ENCODE results near the gene CMSS1.

Gene CMSS1

GRCh38 chr3:99852851-99853250 lies 35.2 kb downstream of the CMSS1 start:
- DNase-seq (ENCODE audit: low read depth in 1 of 2, low spot score in 1 of 2) = no peak

DNA sequence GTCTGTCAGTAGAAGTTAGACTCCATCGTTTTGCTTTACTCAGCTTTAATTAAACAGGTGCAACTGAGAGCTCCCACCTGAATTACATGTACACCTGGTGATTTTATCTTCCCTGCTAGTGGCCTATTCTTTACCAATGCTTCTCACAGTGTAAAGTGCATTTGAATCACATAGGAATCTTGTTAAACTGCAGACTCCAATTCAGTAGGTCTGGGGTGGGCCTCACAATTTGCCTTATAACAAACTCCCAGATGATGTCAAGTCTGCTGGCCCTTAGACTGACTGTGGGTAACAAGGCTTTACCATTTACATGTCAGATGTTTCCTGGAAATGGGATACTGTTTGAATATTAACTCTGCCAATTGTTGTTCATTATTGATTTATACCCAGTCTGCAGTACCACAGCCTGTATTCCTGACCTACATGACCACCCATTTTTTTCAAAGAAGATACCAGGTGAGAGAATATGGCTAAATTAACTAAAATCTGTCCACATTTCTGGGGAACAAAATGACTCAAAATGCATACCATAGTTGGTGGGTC lies 37.2 kb downstream of the CMSS1 start:
- DNase-seq (ENCODE audit: low read depth in 1 of 2, low spot score in 1 of 2) = no peak

DNA sequence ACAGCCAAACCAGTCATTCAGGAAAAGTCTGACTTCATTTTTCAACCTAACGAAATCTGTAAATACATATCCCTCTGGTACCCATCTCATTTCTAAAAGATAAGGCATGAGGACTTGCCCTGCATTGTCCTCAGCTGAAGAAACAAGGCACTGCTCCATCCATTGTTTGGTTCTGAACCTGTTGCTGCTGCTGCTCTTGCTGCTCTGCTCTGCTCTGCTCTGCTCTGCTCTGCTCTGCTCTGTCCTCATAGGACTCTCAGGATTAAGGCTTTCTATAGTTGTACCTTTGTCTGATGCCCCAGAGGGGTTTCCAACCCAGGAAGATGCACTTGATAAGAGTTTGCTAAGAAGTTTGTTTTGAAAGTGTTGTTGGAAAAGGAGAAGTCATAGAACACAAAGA lies 38.2 kb downstream of the CMSS1 start:
- DNase-seq (ENCODE audit: low read depth in 1 of 2, low spot score in 1 of 2) = no peak

GRCh38 chr3:99856437-99857220 lies 39.0 kb downstream of the CMSS1 start:
- no peak for DNase-seq (ENCODE audit: low read depth in 1 of 2, low spot score in 1 of 2)

DNA sequence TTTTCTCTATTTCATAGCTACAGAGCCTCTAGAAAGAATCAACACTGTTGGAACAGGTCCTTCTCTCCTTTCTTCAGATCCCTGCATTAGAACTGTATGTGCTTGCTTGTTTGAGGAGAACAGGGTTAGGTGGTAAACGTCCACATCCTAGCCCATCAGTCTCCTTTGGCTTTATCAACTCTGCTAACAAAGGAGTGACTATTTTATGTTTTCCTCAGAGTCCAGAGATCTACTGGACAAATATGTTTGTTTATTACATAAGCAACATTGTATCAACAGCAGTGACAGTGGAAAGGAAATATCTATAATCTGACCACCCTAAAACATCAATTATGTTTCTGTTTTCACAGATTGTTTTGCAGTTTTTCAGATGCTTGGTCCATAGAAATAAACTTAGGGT lies 39.6 kb downstream of the CMSS1 start:
- no peak for DNase-seq (ENCODE audit: low read depth in 1 of 2, low spot score in 1 of 2)

DNA sequence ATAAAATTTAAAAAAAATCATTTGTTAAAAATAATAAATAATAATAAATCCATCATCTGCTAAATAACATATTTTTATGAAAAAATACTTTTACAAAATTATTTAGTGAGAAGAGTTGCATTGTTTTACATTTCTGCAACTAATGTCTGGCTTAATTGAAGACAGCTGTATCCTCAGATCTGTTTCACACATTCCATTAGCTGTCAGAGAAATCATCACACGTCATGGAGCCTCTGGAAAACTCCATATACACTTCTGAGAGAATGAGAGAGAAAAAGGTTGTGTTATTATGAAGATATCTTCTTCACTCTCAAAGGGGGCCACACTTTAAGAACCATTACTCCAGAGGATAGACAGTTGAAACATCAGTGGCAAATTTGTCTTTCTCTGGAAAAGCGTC lies 40.8 kb downstream of the CMSS1 start:
- no peak for DNase-seq (ENCODE audit: low read depth in 1 of 2, low spot score in 1 of 2)

DNA sequence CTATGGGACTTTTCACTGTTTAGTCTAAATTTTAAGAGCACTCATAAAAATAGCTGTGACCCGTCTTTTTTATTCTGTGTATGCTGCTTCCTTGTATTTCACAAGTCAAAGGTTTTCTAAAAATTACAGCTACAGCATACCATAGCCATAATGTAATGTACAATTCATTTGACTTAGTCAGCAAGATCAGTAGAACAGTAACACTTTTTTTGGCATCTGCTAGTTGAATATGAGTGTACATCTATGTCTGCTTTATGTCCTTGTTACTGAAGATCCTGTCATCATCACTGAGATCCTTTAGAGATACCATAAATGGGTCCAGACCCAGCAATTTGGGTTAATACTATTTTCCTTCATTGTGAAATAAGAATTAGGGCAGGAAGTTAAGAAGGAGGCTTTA lies 42.2 kb downstream of the CMSS1 start:
- DNase-seq (ENCODE audit: low read depth in 1 of 2, low spot score in 1 of 2) = no peak

GRCh38 chr3:99861216-99861615 lies 43.6 kb downstream of the CMSS1 start:
- DNase-seq (ENCODE audit: low read depth in 1 of 2, low spot score in 1 of 2) = no peak

- no peak for DNase-seq (ENCODE audit: low read depth in 1 of 2, low spot score in 1 of 2)
Measured at GRCh38 chr3:99862208-99862607, 44.5 kb downstream of the CMSS1 start.

- no peak for DNase-seq (ENCODE audit: low read depth in 1 of 2, low spot score in 1 of 2)
Measured at GRCh38 chr3:99863002-99863401, 45.3 kb downstream of the CMSS1 start.

DNA sequence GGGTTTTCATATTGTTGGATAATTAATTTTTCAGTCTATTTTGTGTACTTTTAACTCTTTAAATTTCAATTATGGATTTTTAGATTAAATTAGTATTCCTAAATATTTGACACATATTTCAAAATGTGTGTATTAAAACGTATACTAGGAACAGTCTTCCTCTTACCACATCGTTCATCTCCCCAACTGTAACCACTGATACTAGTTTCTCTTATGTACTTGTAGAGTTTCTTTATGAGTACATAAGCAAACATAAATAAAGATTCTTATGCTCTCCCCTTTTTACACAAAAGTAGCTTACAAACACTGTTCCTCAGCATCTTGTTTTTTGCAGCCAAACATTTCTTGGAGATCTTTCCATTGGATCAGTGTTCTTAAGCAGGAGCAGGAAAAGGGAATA lies 45.9 kb downstream of the CMSS1 start:
- no peak for DNase-seq (ENCODE audit: low read depth in 1 of 2, low spot score in 1 of 2)

DNA sequence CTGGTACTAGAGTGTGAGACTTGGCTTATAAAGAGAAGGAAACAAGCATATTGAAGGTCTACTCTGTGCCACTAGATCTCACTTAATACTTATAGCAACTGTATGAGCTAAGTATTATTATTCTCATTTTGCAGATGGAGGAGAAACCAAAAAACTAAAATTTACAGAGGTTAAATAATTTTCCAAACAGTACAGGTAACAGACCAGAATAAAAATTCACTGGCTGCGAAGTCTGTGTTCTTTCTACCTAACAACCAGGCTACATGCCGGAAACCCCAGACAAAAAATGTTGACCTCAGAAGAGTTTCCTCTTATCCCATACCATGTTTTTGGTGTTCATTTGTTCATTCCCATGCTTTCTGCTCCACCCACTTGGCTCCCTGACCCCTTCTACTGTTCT lies 46.6 kb downstream of the CMSS1 start:
- DNase-seq (ENCODE audit: low read depth in 1 of 2, low spot score in 1 of 2) = no peak

GRCh38 chr3:99865321-99865720 lies 47.7 kb downstream of the CMSS1 start:
- no peak for DNase-seq (ENCODE audit: low read depth in 1 of 2, low spot score in 1 of 2)

DNA sequence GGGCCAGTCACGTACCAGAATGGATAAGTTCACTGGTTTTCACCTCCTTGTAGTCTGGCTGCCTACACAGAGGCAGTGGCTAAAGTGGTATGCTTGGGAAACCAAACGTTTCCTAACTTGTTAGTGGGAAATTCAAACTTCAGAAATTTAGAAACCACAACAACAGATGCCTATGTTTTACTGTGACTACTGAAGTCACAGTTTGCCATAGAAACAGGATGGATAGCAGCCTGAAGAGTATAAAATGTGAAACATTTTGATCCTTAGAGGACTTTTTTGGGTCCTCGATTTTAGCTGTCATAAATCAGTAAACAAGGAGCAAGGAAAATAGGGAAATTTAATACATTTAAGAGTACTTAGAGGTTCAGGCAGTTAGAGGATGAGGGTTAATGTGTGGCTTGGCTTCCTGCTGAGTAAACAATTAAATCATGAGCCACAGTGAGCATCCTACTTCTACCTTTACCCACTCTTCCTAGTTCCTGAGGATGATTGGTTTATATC lies 48.6 kb downstream of the CMSS1 start:
- no peak for DNase-seq (ENCODE audit: low read depth in 1 of 2, low spot score in 1 of 2)

- DNase-seq (ENCODE audit: low read depth in 1 of 2, low spot score in 1 of 2) = no peak
Measured at GRCh38 chr3:99867594-99868310, 50.1 kb downstream of the CMSS1 start.

DNA sequence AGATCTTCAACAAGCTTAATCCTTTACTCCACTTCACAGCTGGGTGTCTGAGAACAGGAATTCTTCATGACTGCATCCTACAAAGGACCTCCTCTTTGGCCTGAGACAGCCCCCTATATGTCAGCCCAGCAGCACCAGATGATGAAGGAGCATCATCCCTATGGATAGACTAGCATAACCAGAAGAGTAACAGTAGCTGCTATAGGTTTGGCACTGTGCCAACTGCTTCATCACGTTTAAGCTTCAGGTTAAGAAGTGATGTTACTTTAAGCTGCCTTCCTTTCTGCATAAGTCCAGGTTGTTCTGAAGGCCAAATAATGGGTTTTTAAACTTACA lies 50.6 kb downstream of the CMSS1 start:
- DNase-seq (ENCODE audit: low read depth in 1 of 2, low spot score in 1 of 2) = no peak

DNA sequence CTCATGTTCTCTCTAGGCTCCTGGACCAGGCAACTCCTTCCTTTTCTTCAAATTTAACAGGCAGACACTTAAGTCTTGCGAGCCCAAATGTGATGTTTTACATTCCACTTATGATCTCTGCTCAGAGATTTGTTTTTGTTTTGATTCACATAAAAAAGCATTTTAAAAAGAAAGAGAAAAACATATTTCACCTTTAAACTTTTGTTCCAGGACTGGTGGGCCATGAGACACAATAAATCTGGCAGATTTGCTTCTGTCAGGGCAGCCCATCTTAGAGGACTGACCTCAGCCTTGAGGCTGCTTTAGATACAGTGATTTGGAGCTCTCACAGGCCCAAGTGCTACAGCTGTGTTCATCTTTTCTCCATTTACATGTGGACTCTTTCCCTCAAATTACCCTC lies 52.0 kb downstream of the CMSS1 start:
- no peak for DNase-seq (ENCODE audit: low read depth in 1 of 2, low spot score in 1 of 2)

DNA sequence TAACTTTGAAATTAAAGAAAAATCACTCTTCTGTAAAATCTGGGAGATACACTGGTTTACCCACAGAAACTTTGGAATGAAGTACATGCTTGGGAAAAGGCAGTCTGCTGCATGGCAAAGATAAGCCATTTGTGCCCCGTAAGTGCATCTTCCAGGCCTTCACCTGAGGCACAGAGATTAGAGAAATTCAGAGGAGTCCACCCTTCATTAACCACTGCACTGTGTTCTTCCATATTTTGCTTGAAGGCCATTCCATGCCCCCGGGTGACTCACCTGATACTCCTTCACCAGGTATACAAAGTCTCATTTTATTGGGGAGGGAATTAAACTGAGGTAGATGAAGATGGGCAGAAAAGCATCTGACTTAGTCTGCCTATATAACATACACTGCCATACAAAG lies 53.0 kb downstream of the CMSS1 start:
- DNase-seq (ENCODE audit: low read depth in 1 of 2, low spot score in 1 of 2) = no peak

- DNase-seq (ENCODE audit: low read depth in 1 of 2, low spot score in 1 of 2) = no peak
Measured at GRCh38 chr3:99871231-99872045, 53.8 kb downstream of the CMSS1 start.

DNA sequence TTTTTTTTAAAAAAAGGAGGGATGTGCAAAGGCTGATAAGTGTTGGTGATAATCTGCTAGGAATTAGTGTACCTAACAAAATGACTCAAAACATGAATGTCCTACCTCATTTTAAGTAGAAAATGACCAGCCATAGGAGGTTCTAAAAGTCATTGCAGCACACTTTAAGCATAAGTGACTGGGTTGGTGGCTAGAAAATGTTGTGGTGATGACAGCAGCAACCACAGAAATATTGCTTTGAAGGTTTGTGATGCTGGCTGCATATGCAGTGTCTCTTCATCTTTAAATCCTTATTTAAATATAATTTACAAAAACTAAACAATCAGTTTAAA lies 55.2 kb downstream of the CMSS1 start:
- no peak for DNase-seq (ENCODE audit: low read depth in 1 of 2, low spot score in 1 of 2)

DNA sequence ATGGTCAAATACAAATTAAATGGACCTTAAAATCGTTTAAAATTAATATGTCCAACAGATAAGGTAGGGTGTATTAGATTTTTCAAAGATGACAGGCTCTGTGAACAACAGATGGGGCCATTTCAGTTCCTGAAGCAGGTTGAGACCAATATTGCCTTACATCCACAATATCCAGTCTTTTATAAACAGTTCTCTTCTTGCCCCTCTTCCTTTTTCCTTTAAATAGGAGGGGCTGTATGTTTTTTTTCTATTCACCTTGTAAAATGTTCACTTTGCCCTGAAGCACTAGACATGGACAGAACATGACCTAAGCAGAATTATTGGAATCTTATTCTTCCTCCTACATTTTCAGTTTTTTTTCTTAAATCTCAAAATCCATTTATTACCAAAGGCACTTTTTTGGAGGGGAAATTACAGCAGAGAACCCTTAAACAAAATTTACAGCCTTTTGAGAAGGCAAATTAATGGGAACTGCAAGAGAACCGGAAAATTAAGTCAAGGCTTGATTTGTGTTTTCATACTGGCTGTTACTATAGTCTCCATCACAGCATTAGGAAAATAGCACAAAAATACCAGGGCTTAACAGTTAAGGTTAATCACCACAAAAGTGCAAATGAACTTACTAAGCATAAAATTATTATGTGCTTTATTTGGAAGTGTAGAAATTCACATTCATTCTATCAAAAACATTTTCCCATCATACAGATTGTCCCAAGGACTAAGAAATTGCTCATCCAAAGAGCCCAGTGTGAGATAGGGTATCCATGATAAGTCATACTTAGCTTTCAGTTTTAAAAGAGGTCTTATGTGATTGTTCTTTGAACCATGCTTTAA lies 55.8 kb downstream of the CMSS1 start:
- DNase-seq (ENCODE audit: low read depth in 1 of 2, low spot score in 1 of 2) = no peak

All from activated T-helper 1 cell treated with anti-CD3 and anti-CD28 coated beads, Interleukin-2, amount 50 U/mL, for 16 hours (primary cell).